Measurements from ENCODE around the gene LTB. TPM values are rescaled to one million over a fixed set of nuclear protein-coding genes. Genes with fewer than 3 reads are reported as not detected.
A peak's percentile ranks its signal among the peaks of the same experiment; 100 is the strongest.

The LTB gene
- 1.4 TPM for total RNA-seq
- long read RNA-seq, partial matches to known transcripts: 0 of 2 reads
- long read RNA-seq, other reads (novel, unspliced or antisense): 0 of 2 reads

GRCh38 chr6:31582230-31582643 is at the start of gene LTB:
TSS of gene LTB (minus strand) at chr6:31582424. CDS start at chr6:31582417, 7 bp downstream.
- DNase-seq (ENCODE audit: low spot score): no peak

GRCh38 chr6:31631681-31632278 is 49.6 kb upstream of the LTB start:
- DNase-seq (ENCODE audit: low spot score): no peak

DNA sequence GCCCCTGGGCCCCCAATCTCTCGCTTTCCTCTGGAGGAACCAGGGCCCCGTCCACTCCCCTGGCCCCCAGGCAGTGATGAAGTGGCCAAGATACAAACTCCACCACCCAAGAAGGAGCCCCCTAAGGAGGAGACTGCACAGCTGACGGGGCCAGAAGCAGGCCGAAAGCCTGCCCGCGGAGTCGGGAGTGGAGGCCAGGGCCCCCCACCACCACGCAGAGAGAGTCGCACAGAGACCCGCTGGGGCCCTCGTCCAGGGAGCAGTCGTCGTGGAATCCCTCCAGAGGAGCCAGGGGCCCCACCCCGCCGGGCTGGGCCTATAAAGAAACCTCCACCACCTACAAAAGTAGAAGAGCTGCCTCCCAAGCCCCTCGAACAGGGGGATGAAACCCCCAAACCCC is 49.0 kb upstream of the LTB start:
- no peak for DNase-seq (ENCODE audit: low spot score)

DNA sequence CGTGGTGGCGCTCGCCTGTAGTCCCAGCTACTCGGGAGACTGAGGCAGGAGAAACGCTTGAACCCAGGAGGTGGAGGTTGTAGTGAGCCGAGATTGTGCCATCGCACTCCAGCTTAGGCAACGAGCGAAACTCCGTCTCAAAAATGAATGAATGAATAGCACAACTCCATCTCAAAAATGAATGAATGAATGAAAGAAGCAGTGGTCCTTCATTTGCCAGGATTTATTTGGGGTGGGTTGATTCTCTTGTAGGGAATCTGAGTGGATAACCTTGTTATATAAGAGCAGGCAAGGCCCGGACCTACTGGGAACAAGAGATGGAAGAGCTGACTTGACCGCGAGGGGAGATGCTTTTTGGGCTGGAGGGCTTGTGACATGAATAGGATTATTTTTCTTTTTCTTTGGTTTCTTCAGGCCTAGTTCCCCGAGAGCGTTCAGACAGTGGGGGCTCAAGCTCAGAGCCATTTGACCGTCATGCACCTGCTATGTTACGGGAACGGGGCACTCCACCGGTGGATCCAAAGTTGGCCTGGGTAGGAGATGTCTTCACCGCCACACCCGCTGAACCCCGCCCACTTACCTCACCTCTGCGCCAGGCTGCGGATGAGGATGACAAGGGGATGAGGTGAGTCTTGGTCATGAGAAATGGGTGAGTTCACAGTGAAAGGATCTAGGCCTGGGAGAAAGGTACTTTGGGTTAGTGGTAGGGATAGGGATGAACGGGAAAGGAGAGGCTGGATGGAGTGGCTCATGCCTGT is 48.1 kb upstream of the LTB start:
- DNase-seq (ENCODE audit: low spot score): no peak

GRCh38 chr6:31629014-31629413 is 46.8 kb upstream of the LTB start:
- no peak for DNase-seq (ENCODE audit: low spot score)

DNA sequence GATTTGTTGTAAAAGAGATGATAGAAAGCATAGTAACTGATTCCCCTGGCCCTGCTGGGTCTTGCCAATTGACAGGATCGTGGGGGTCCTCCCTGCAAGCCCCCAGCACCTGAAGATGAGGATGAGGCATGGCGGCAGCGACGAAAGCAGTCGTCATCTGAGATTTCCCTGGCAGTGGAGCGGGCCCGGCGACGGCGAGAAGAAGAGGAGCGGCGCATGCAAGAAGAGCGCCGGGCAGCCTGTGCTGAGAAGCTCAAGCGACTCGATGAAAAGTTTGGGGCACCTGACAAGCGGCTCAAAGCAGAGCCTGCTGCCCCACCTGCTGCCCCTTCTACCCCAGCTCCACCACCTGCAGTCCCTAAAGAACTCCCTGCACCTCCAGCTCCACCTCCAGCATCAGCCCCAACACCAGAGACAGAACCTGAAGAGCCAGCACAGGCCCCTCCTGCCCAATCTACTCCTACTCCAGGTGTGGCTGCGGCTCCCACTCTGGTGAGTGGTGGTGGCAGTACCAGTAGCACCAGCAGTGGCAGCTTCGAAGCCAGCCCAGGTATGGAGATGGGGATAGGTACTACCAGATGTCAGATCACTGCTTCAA is 45.6 kb upstream of the LTB start:
- no peak for DNase-seq (ENCODE audit: low spot score)

DNA sequence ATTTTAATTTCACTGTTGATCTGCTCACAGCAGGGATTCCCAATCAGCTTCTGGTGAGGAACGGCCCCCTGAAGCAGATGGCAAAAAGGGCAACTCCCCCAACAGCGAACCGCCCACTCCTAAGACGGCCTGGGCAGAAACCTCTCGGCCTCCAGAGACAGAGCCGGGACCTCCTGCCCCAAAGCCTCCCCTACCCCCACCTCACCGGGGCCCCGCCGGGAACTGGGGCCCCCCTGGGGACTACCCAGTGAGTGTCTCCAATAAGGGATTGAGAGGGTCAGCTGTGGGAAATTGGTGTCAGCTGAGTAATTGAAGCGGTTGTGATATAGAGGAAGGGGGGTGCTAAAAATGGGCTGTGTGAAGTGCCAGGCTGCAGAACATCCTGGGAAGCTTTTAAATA is 44.7 kb upstream of the LTB start:
- DNase-seq (ENCODE audit: low spot score): no peak

DNA sequence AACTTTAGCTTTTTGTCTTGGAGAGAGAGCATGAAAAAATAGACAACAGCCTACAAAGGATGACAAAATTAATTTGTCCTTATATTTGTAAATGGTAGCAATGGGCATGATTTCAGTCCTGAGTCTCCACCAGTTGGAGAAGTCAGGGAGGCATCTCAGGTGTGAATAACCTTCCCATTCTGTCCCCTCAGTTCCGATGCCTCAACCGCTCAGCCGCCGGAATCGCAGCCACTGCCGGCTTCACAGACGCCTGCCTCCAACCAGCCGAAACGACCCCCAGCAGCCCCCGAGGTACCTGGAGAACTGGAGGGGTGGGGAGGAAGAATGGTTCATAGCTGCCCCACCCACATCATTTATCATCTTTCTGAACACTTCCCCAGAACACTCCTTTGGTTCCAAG is 41.8 kb upstream of the LTB start:
- DNase-seq (ENCODE audit: low spot score): no peak

GRCh38 chr6:31622684-31623091 is 40.5 kb upstream of the LTB start:
- no peak for DNase-seq (ENCODE audit: low spot score)

DNA sequence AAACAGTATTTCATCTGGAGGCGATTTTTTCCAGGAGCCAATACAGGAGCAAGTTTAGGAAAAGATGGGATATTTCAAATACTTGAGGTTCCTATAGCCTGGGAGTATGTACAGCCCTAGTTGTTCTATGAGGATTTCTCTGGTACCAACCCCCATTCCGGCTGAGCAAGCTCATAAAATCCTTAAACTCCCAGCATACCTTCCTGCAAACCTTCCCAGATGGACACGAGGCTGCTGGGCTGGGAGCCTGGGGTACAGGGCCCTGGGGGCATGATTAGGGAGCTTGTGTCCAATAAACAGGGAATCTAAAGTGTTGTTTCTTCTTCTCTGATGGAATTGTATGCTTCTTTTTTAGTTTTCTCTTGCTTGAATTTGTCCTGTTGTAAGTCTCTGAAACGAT is 39.8 kb upstream of the LTB start:
- DNase-seq (ENCODE audit: low spot score): no peak

DNA sequence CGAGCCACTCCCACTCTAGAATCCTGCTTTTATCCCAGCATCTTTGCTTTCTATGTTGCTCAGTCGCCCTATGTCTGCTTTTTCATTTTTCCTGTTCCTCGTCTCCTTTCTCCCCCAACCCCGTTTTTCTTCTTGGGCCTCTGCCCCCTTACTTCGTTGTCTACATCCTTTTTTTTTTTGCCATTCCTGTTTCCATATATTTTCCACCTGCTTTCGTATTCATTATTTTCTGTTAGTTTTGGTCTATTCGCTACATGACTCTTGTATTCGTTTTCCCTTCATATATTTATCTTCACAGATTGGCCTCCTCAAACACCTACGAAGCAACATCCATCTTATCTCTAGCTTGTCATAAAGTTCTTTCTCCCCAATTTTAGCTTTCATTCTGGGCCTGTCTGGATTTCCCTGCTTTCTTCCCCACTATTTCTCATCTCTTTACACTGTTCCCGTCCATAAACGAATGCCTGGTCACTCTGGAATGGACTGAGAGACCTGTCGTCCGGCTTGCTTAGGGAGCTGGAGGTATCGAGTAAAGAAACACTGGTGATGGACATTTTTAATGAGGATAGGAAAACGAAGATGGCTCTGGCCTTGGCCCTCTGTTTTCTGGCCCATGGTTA is 39.2 kb upstream of the LTB start:
- DNase-seq (ENCODE audit: low spot score): no peak

- peak; percentile 97 for DNase-seq (ENCODE audit: low spot score)
These were observed 38.5 kb upstream of the LTB start, which contains the start of gene PRRC2A for GRCh38 chr6:31620586-31621319. TSS of gene PRRC2A (plus strand) at chr6:31620715. CDS start at chr6:31622790, 2,075 bp downstream.

DNA sequence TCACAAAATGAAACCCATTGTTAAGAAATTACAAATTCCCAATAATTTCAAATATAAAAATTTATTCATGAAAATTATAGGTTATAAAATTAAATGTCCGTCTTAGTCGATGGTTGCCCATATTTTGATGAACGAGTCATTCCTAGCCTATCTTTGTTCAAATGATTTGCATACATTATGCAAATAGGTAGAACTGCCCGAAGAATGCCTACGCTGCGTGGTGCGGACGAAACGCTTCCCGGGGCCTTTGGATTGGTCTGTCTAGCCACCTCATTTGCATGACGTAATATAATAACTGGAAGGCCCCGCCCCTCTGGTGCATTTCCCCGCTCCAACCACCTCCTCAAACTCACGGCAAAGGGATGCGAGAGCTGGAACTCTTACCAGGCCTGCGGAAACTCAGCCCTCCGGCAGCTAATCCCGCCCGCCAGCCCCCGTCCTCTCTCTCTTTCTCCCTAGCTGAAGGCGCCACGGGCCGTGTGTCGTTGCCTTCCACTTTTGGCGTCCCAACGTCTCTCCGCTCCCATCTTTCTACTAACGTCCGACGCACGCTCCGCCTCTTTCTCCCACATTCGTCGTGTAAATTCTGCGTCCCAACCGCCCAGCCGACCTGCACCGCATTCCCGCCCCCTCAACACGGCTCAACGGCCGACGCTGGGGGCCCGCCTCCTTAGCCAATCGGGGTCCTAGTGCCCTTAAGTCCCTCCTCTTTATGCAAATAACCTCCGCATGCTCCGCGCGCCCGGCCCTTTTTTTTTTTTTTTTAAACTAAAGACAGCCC is 37.8 kb upstream of the LTB start:
- peak; percentile 99 for DNase-seq (ENCODE audit: low spot score)

DNA sequence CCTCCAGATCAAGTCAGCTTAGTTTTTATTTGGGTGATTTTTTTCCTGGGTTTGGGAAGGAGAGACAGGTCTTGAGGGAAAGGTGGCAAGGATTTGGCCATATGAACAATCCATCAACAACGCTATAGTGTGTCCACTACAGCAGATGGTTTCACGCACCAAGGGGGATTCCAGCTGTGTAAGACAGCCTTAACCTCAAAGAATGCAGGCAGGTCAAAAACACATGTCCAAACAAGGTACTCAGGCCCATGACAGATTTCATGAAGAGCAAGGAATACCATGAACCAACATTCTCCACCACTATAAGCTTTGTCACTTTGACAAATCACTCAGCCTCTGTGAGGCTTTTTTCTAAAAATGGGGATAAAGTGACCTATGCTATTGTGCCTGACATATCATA is 34.8 kb upstream of the LTB start:
- no peak for DNase-seq (ENCODE audit: low spot score)

- DNase-seq (ENCODE audit: low spot score): no peak
These were observed 33.5 kb upstream of the LTB start for GRCh38 chr6:31615748-31616147.

DNA sequence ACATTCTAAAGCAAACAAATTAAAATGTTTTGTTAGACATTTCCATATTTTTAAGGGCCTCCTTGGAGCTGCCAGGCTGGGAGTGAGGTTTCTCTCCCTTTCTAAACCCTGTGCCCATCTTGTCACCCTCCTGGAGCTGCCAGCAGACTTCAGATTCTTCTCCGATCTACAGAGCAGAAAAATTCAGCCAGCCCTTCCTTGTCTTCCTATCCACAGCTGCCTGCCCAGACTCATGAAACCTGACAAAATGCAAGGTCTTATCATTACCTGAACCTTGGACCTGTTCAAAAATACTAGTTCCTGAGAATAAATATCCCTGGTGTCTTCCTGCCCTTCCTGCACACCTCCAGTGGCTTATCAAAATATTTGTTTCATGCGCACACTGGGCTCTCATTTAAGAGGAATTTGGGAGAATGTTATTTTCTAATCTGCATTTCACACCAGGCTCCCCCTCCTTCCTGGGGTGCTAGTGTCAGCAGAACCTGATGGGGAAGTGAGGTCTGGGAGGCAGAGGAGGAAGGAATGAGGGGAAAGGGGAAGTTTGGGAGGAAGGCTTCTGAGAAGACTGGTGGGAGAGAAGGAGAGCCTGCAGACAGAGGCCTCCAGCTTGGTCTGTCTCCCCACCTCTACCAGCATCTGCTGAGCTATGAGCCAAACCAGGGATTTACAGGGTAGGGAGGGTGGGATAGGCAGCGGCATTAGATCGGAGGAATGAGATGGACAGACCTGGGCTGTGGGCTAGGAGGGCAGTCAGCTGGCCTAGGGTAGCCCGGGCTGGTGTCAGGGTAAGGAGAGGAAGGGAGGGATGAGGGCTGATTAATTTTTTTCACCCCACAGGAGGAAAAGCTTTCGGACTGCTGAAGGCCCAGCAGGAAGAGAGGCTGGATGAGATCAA is 32.7 kb upstream of the LTB start, which contains the start of gene AIF1:
Gene AIF1, plus strand, starts transcription at position 551 of the 895 bp plus-strand sequence. Its CDS starts 96 bp downstream, at position 647.
- DNase-seq (ENCODE audit: low spot score): no peak

GRCh38 chr6:31614075-31614619 is 31.9 kb upstream of the LTB start:
- no peak for DNase-seq (ENCODE audit: low spot score)

GRCh38 chr6:31610968-31611367 is 28.7 kb upstream of the LTB start:
- DNase-seq (ENCODE audit: low spot score): no peak
